H9 (cell line): Measurements from ENCODE around the gene NAA50. TPM values are rescaled to one million over a fixed set of nuclear protein-coding genes. Genes with fewer than 3 reads are reported as not detected.

Experiments used
- DNase-seq: peaks from one replicate; pipeline ENCODE4 v3.0.0-alpha.2; 2017
- H2AFZ ChIP-seq: one replicate; pipeline ENCODE4 v1.6.1; 2013; ENCODE audit warnings: mild to moderate bottlenecking, low read length, control low read depth, moderate library complexity
- H2AK5ac ChIP-seq: 2 replicates; pipeline ENCODE4 v1.6.1; 2013; ENCODE audit warnings: low read length, control low read depth, mixed read lengths; ENCODE audit not compliant: insufficient read length
- H2BK120ac ChIP-seq: one replicate; pipeline ENCODE4 v1.6.1; 2013; ENCODE audit warnings: low read depth, mild to moderate bottlenecking, low read length, control low read depth, inconsistent platforms; ENCODE audit not compliant: poor library complexity, severe bottlenecking
- H2BK12ac ChIP-seq: 2 replicates; pipeline ENCODE4 v1.6.1; 2013; ENCODE audit warnings: low read length, control low read depth, mixed read lengths, low read depth; ENCODE audit not compliant: insufficient read length
- H2BK15ac ChIP-seq: 2 replicates; pipeline ENCODE4 v1.6.1; 2013; ENCODE audit warnings: low read depth, low read length, control low read depth
- H2BK20ac ChIP-seq: one replicate; pipeline ENCODE4 v1.6.1; 2013; ENCODE audit warnings: low read depth, mild to moderate bottlenecking, low read length, control low read depth, inconsistent platforms; ENCODE audit not compliant: poor library complexity, severe bottlenecking
- H2BK5ac ChIP-seq: 2 replicates; pipeline ENCODE4 v1.6.1; 2013; ENCODE audit warnings: low read length, control low read depth, mixed read lengths; ENCODE audit not compliant: insufficient read length
- H3K14ac ChIP-seq: 2 replicates; pipeline ENCODE4 v1.6.1; 2013; ENCODE audit warnings: low read length, control low read depth; ENCODE audit not compliant: insufficient read depth
- H3K18ac ChIP-seq: 2 replicates; pipeline ENCODE4 v1.6.1; 2013; ENCODE audit warnings: low read depth, mild to moderate bottlenecking, mixed read lengths, low read length, control low read depth; ENCODE audit not compliant: insufficient read length
- H3K23ac ChIP-seq: 2 replicates; pipeline ENCODE4 v1.6.1; 2013; ENCODE audit warnings: low read length, control low read depth, mixed read lengths, low read depth; ENCODE audit not compliant: insufficient read length
- H3K23me2 ChIP-seq: 2 replicates; pipeline ENCODE4 v1.6.1; 2013; ENCODE audit warnings: low read depth, mild to moderate bottlenecking, mixed read lengths, low read length, control low read depth; ENCODE audit not compliant: insufficient read length, poor library complexity, severe bottlenecking
- H3K27ac ChIP-seq: 2 replicates; pipeline ENCODE4 v1.5.1; 2013; ENCODE audit warnings: low read length, control low read depth, mixed read lengths, low read depth; ENCODE audit not compliant: insufficient read length
- H3K27me3 ChIP-seq: 2 replicates; pipeline ENCODE4 v1.6.1; 2013; ENCODE audit warnings: low read length, control low read depth, inconsistent platforms; ENCODE audit not compliant: insufficient read depth
- H3K4ac ChIP-seq: 2 replicates; pipeline ENCODE4 v1.6.1; 2013; ENCODE audit warnings: low read depth, mild to moderate bottlenecking, control low read depth, inconsistent platforms, low read length, moderate library complexity
- H3K4me1 ChIP-seq: 2 replicates; pipeline ENCODE4 v1.6.1; 2013; ENCODE audit warnings: low read length, control low read depth, inconsistent platforms; ENCODE audit not compliant: insufficient read depth
- H3K4me2 ChIP-seq: 2 replicates; pipeline ENCODE4 v1.6.1; 2013; ENCODE audit warnings: low read length, control low read depth, mixed read lengths; ENCODE audit not compliant: insufficient read length, insufficient read depth
- H3K56ac ChIP-seq: 2 replicates; pipeline ENCODE4 v1.6.1; 2013; ENCODE audit warnings: low read depth, mild to moderate bottlenecking, mixed read lengths, low read length, control low read depth; ENCODE audit not compliant: insufficient read length
- H3K79me1 ChIP-seq: 2 replicates; pipeline ENCODE4 v1.6.1; 2013; ENCODE audit warnings: low read depth, mild to moderate bottlenecking, moderate library complexity, low read length, control low read depth, inconsistent platforms; ENCODE audit not compliant: insufficient read depth, poor library complexity, severe bottlenecking
- H3K79me2 ChIP-seq: 2 replicates; pipeline ENCODE4 v1.6.1; 2013; ENCODE audit warnings: low read length, control low read depth, inconsistent platforms; ENCODE audit not compliant: insufficient read depth
- H3K9ac ChIP-seq: 2 replicates; pipeline ENCODE4 v1.6.1; 2013; ENCODE audit warnings: low read length, control low read depth, mixed read lengths; ENCODE audit not compliant: insufficient read length; ENCODE audit errors: extremely low read depth
- H3K9me3 ChIP-seq: one replicate; pipeline ENCODE4 v1.6.1; 2013; ENCODE audit warnings: low read depth, low read length, inconsistent platforms; ENCODE audit not compliant: control insufficient read depth
- H3T11ph ChIP-seq: one replicate; pipeline ENCODE4 v1.6.1; 2013; ENCODE audit warnings: mild to moderate bottlenecking, low read length, control low read depth, inconsistent platforms
- H4K20me1 ChIP-seq: one replicate; pipeline ENCODE4 v1.6.1; 2013; ENCODE audit not compliant: control insufficient read depth, insufficient read length, insufficient read depth
- H4K5ac ChIP-seq: 2 replicates; pipeline ENCODE4 v1.6.1; 2013; ENCODE audit warnings: low read depth, mild to moderate bottlenecking, mixed read lengths, low read length, control low read depth; ENCODE audit not compliant: insufficient read length
- H4K8ac ChIP-seq: replicated peaks from 2 replicates; pipeline ENCODE4 v1.6.1; 2013; ENCODE audit warnings: low read length, control low read depth, mixed read lengths, low read depth; ENCODE audit not compliant: insufficient read length
- H4K91ac ChIP-seq: 2 replicates; pipeline ENCODE4 v1.6.1; 2013; ENCODE audit warnings: low read depth, mild to moderate bottlenecking, moderate library complexity, mixed read lengths, low read length, control low read depth; ENCODE audit not compliant: insufficient read length
- H3K27ac Mint-ChIP-seq, 3 experiments: 2 replicates in 2 of 3; 3 replicates in 1 of 3; pipeline ENCODE4 v1.8.0; 2020 to 2021; ENCODE audit warnings: mixed read lengths in 3 of 3, mild to moderate bottlenecking in 1 of 3, moderate library complexity in 1 of 3
- H3K27me3 Mint-ChIP-seq: 2 replicates; pipeline ENCODE4 v1.8.0; 2021; ENCODE audit warnings: low read depth, mild to moderate bottlenecking, moderate library complexity, mixed read lengths
- H3K36me3 Mint-ChIP-seq, 3 experiments: 2 replicates in 2 of 3; 3 replicates in 1 of 3; pipeline ENCODE4 v1.8.0; 2020 to 2021; ENCODE audit warnings: low read depth in 3 of 3, mixed read lengths in 3 of 3; ENCODE audit not compliant: insufficient read depth in 1 of 3
- H3K4me1 Mint-ChIP-seq, 2 experiments: 2 replicates each; pipeline ENCODE4 v1.8.0; 2020; ENCODE audit warnings: mixed read lengths in 2 of 2
- H3K4me3 Mint-ChIP-seq, 2 experiments: 2 replicates in 1 of 2; 3 replicates in 1 of 2; pipeline ENCODE4 v1.8.0; 2020 to 2021; ENCODE audit warnings: mild to moderate bottlenecking in 2 of 2, mixed read lengths in 2 of 2, moderate library complexity in 1 of 2
- H3K9me3 Mint-ChIP-seq, 2 experiments: 2 replicates in 1 of 2; 3 replicates in 1 of 2; pipeline ENCODE4 v1.8.0; 2020; ENCODE audit warnings: mild to moderate bottlenecking in 2 of 2, mixed read lengths in 2 of 2, moderate library complexity in 1 of 2
- WGBS: extraction: QIAGEN DNeasy Blood & Tissue Kit; methylation state at CpG from one replicate; pipeline ENCODE4 v1.1.7; 2013; ENCODE audit warnings: missing lambda C conversion rate, low lambda C conversion rate, mixed read lengths; ENCODE audit not compliant: insufficient read length; ENCODE audit errors: extremely low coverage; 5-methylcytosine and 5-hydroxymethylcytosine counted together
- total RNA-seq: library from RNA; stranded (reverse); gene quantifications from 2 replicates; pipeline ENCODE4 v1.2.1, GENCODE V29; 2021
- TF ChIP-seq, protein P1 (sequence below): fragments of 200-600 bp; sonication (generic); conservative IDR thresholded peaks from 3 replicates; pipeline ENCODE4 v1.8.0; 2021; ENCODE audit warnings: antibody characterized with exemption, mild to moderate bottlenecking

Gene NAA50
- total RNA-seq, 1 experiment from 2014 or later = 216 TPM

DNA sequence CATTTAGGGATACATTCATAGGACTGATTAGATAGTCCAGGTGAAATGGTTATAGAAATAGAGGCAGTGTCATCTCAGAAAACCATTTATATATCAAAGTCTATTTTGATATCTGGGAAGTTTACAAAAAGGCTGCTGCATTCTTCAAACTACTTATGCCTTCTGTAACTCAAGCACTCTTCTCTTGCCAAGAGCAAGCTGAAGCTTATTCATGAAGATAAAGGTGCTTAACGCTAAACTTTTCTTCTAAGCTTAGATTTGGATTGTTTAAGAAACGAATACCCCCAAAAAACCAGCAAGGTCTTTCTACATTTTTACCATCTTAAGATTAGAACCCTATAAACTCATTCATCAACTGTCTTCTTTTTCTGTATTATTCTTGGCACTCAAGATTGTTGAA, 26.3 kb downstream of the NAA50 start:
- H2BK12ac ChIP-seq = no peak overlapping the region
- no peak for DNase-seq
- H2BK20ac ChIP-seq = no peak overlapping the region
- H3K9me3 ChIP-seq = no peaks in the 10 kb centered on the region
- no peak overlapping the region for H4K91ac ChIP-seq
- no peak overlapping the region for H2AFZ ChIP-seq
- H3K9me3 Mint-ChIP-seq = no peaks in the 10 kb centered on the region
- peaks cover 18 to 63% (median 60%) of the 10 kb centered on the region in 3 experiments; a peak in 6 of 7 replicates for H3K36me3 Mint-ChIP-seq
- H3K27me3 Mint-ChIP-seq = no peaks in the 10 kb centered on the region
- H3K4me1 ChIP-seq = no peaks in the 10 kb centered on the region
- H2BK5ac ChIP-seq = no peak overlapping the region
- H3K4ac ChIP-seq = no peak overlapping the region
- H3K23ac ChIP-seq = no peak overlapping the region
- no peak overlapping the region for H3T11ph ChIP-seq
- H4K20me1 ChIP-seq = no peaks in the 10 kb centered on the region
- H3K23me2 ChIP-seq = no peaks in the 10 kb centered on the region
- H3K18ac ChIP-seq = no peak overlapping the region
- no peak overlapping the region for H3K27ac ChIP-seq
- no peak overlapping the region for H3K9ac ChIP-seq
- no peak overlapping the region for H3K56ac ChIP-seq
- no peak overlapping the region for H4K5ac ChIP-seq
- H3K79me1 ChIP-seq = no peaks in the 10 kb centered on the region
- TF ChIP-seq, protein P1, sequence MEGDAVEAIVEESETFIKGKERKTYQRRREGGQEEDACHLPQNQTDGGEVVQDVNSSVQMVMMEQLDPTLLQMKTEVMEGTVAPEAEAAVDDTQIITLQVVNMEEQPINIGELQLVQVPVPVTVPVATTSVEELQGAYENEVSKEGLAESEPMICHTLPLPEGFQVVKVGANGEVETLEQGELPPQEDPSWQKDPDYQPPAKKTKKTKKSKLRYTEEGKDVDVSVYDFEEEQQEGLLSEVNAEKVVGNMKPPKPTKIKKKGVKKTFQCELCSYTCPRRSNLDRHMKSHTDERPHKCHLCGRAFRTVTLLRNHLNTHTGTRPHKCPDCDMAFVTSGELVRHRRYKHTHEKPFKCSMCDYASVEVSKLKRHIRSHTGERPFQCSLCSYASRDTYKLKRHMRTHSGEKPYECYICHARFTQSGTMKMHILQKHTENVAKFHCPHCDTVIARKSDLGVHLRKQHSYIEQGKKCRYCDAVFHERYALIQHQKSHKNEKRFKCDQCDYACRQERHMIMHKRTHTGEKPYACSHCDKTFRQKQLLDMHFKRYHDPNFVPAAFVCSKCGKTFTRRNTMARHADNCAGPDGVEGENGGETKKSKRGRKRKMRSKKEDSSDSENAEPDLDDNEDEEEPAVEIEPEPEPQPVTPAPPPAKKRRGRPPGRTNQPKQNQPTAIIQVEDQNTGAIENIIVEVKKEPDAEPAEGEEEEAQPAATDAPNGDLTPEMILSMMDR = no peak
- peaks cover 0 to 1% of the 10 kb centered on the region in 2 experiments; a peak in 2 of 4 replicates for H3K4me1 Mint-ChIP-seq
- no peaks in the 10 kb centered on the region for H3K79me2 ChIP-seq
- H3K14ac ChIP-seq = no peak overlapping the region
- H3K27me3 ChIP-seq = no peaks in the 10 kb centered on the region
- no peak overlapping the region for H2BK15ac ChIP-seq
- no peak overlapping the region for H3K27ac Mint-ChIP-seq
- H4K8ac ChIP-seq = no peak overlapping the region
- no peak overlapping the region for H2BK120ac ChIP-seq
- H2AK5ac ChIP-seq = no peak overlapping the region
- no peak overlapping the region for H3K4me2 ChIP-seq
- no peak overlapping the region for H3K4me3 Mint-ChIP-seq
- no CpG with 5 or more reads among the region's 2 CpGs for WGBS
